ENCODE results near the gene FBXO33. TPM values are rescaled to one million over a fixed set of nuclear protein-coding genes. Genes with fewer than 3 reads are reported as not detected.
"Not testable (repeated sequence)": the region's sequence is repeated elsewhere in the genome, so short reads cannot be mapped to it uniquely, and the experiment has no call there.

FBXO33 gene
- total RNA-seq, 4 donors from 2014 or later: 27.4 to 40.2 (median 33.5) TPM

DNA sequence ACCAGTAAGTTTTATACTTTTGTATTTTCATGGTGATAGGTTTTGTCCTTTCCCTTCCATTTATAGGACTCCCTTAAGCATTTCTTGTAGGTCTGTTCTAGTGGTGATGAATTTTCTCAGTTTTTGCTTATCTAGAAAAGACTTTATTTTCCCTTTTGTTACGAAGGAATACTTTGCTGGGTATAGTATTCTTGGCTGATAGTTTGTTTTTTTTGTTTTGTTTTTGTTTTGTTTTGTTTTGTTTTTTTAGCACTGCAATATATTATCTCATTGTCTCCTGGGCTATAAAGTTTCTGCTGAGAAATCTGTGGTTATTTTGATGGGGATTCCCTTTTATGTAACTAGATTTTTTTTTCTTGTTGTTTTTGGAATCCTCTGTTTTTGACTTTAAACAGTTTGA is 67.7 kb downstream of the FBXO33 start:
- Histone ChIP-seq H3K4me1 (no peaks in the 10 kb centered on the region), H3K9me3 (no peaks in the 10 kb centered on the region), H3K27ac (no peak overlapping the region), H3K27me3 (no peaks in the 10 kb centered on the region), H3K4me3 (replicated peaks in 1 of 3) (no peak overlapping the region), H3K36me3 (no peaks in the 10 kb centered on the region)
- intact Hi-C loops (cut with DNase I): no loop called here
- DNase-seq: no peak
- 91 to 98% methylated on average over 1 of the region's 1 CpG for whole genome bisulfite sequencing, 2 donors
- no peak for TF ChIP-seq CTCF (IDR thresholded peaks at IDR 0.05)
- TF ChIP-seq POLR2A (IDR thresholded peaks at IDR 0.05): no peak

DNA sequence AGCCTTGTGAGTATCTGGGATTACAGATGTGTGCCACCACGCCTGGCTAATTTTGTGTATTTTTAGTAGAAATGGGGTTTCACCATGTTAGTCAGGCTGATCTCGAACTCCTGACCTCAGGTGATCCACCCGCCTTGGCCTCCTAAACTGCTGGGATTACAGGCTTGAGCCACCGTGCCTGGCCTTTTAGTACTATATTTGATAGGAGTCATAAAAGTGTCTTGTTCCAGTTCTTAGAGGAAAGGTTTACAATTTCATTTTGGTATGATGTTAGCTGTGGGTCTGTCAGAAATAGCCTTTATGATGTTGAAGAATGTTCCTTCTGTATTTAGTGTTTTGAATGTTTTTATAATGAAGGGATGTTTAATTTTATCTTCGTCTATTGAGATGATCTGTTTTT is 70.7 kb downstream of the FBXO33 start:
- H3K27ac ChIP-seq; H3K27me3 ChIP-seq; DNase-seq; H3K36me3 ChIP-seq; H3K4me1 ChIP-seq; H3K9me3 ChIP-seq; intact Hi-C loops (cut with DNase I); H3K4me3 ChIP-seq (replicated peaks in 1 of 3): not testable (repeated sequence)
- WGBS, 2 donors: 92 to 97% methylated on average over 5 of the region's 5 CpGs

DNA sequence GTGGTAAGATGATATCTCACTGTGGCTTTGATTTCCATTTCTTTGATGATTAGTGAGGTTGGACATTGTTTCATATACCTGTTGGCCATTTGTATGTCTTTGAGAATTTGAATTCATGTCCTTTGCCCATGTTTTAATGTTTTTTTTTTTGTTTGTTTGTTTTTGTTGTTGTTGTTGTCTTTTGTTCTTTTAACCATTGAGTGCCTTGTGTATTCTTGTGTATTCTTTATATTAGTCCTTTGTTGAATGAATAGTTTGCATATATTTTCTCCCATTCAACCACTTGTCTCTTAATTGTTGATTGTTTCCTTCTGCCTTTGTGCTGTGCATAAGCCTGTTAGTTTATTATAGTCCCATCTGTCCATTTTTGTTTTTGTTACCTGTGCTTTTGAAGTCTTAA is 71.9 kb downstream of the FBXO33 start:
- Histone ChIP-seq H3K9me3 (no peaks in the 10 kb centered on the region), H3K27me3 (no peaks in the 10 kb centered on the region), H3K4me3 (replicated peaks in 1 of 3) (no peak overlapping the region), H3K4me1 (no peaks in the 10 kb centered on the region), H3K36me3 (no peaks in the 10 kb centered on the region), H3K27ac (no peak overlapping the region)
- DNase-seq: no peak
- TF ChIP-seq CTCF (IDR thresholded peaks at IDR 0.05) (no peak), POLR2A (IDR thresholded peaks at IDR 0.05) (no peak)
- intact Hi-C loops (cut with DNase I): no loop called here

GRCh38 chr14:39359069-39359468 is 73.2 kb downstream of the FBXO33 start:
- DNase-seq; intact Hi-C loops (cut with DNase I); H3K36me3 ChIP-seq; H3K4me3 ChIP-seq (replicated peaks in 1 of 3); H3K27me3 ChIP-seq; H3K4me1 ChIP-seq; H3K9me3 ChIP-seq; H3K27ac ChIP-seq: not testable (repeated sequence)
- WGBS, 2 donors: 94 to 99% methylated on average over 10 of the region's 10 CpGs

- intact Hi-C loops (cut with DNase I): no loop called here
- 96 to 97% methylated on average over 9 of the region's 9 CpGs for WGBS, 2 donors
- peaks cover 0 to 4% of the 10 kb centered on the region in 2 donors for H3K36me3 ChIP-seq
- H3K27me3 ChIP-seq: no peaks in the 10 kb centered on the region
- no peak overlapping the region for H3K27ac ChIP-seq
- no peak for DNase-seq
- H3K4me3 ChIP-seq (replicated peaks in 1 of 3): no peak overlapping the region
- no peaks in the 10 kb centered on the region for H3K9me3 ChIP-seq
- no peaks in the 10 kb centered on the region for H3K4me1 ChIP-seq
- TF ChIP-seq POLR2A (IDR thresholded peaks at IDR 0.05): no peak
- TF ChIP-seq CTCF (IDR thresholded peaks at IDR 0.05): no peak
These were observed 80.5 kb downstream of the FBXO33 start for GRCh38 chr14:39351708-39352107.

- no peak for TF ChIP-seq CTCF (IDR thresholded peaks at IDR 0.05)
- no peak for TF ChIP-seq POLR2A (IDR thresholded peaks at IDR 0.05)
- H3K36me3 ChIP-seq: peaks cover 0 to 5% of the 10 kb centered on the region in 2 donors
- H3K4me1 ChIP-seq: no peaks in the 10 kb centered on the region
- intact Hi-C loops (cut with DNase I): no loop called here
- H3K4me3 ChIP-seq (replicated peaks in 1 of 3): no peak overlapping the region
- no peak overlapping the region for H3K27ac ChIP-seq
- H3K9me3 ChIP-seq: no peaks in the 10 kb centered on the region
- 92 to 96% methylated on average over 3 of the region's 3 CpGs for WGBS, 2 donors
- no peak for DNase-seq
- no peaks in the 10 kb centered on the region for H3K27me3 ChIP-seq
These were observed 81.4 kb downstream of the FBXO33 start for GRCh38 chr14:39350866-39351265.

Other genes starting within 250 kb of the FBXO33 start
- gene MIA2, start 198.5 kb downstream of the FBXO33 start, total RNA-seq: 10 to 100 TPM; 41.6 to 49.1 (median 45.6) TPM

All from thyroid gland (tissue), 4 donors.